HG02884 (cell line): Measurements from ENCODE around the gene ZDBF2.
A peak's percentile ranks its signal among the peaks of the same experiment; 100 is the strongest.
"Not testable (repeated sequence)": the region's sequence is repeated elsewhere in the genome, so short reads cannot be mapped to it uniquely, and the experiment has no call there.

ENCODE experiments used
- ATAC-seq: cut with Tn5 transposase; IDR thresholded peaks from one replicate; pipeline ENCODE4 v1.9.1; 2021; ENCODE audit warnings: mild to moderate bottlenecking, moderate library complexity; ENCODE audit not compliant: unreplicated experiment

ZDBF2 gene

DNA sequence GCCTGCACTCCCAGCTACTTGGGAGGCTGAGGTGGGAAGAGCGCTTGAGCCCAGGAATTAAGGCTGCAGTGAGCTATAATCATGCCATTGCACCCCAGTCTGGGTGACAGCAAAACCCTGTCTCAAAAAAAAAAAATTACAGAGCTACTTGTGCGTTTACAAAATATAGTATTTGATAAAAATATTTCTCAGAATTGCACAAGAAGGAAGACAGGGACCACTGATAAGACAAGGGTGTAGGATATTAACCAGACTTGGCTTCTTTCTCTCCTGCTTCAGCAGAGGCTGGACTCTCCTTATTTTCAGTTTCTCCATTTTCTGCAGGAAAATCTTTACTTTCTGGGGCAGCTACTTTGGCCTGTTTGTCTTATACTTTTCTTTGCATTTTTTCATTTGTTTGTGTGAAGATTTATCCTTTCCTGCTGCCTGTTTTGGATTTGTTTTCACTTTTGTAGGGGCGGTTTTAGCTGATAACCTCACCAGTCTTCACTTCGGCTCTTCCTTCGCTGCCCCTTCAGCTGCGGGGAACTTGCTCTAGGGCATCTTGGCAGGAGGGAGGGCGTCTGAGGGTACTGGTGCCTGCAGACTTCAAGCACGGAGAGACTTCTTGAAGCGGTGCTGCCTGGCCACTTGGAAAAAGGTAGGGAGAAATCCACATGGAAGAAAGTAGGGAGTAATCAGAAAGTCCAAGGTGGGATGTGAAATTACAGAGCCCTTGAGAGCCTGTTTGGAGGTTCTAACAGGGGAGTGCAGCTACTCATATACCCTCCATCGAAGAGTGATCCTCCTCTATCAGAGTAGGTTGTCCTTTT, 14.9 kb upstream of the ZDBF2 start:
- ATAC-seq: no peak

DNA sequence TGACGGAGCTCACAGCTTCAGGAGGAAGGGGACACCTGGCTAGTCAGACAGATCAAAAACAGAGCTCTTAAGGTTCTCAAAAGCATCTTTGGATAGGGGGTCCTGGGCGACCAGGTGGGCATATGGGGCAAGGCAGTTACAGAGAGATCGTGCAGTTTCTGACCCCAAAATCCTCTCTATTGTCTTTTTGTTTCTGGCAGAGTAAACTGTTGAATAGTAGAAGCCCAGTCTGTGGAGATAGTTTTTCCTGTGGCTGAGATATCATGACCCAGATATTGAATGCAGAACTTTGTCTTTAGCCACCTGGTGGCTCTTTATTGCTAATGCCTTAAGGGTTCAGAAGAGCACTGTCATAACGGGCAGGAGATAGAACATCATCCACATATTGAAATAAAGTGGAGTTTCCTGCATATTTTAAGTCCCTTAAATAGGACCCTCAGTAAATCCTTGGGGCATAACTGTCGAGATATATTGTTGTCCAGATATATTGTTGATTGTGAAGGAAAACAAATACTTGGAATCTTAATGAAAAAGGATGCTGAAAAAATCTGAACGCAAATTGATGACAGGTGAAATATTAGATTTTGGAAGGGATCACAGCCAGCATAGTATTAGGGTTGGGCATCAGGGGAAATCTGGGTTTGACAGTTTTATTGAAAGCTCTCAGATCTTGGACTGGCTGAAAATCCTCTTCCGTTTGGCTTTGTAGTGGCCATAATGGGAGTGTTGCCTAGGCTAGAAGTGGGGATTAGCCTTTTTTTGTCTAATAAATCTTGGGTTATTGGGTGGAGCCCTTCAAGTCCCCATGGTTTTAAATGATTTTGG, 14.1 kb upstream of the ZDBF2 start:
- ATAC-seq: peak; percentile 75

GRCh38 chr2:206263959-206264603, 10.4 kb upstream of the ZDBF2 start:
- ATAC-seq: no peak

DNA sequence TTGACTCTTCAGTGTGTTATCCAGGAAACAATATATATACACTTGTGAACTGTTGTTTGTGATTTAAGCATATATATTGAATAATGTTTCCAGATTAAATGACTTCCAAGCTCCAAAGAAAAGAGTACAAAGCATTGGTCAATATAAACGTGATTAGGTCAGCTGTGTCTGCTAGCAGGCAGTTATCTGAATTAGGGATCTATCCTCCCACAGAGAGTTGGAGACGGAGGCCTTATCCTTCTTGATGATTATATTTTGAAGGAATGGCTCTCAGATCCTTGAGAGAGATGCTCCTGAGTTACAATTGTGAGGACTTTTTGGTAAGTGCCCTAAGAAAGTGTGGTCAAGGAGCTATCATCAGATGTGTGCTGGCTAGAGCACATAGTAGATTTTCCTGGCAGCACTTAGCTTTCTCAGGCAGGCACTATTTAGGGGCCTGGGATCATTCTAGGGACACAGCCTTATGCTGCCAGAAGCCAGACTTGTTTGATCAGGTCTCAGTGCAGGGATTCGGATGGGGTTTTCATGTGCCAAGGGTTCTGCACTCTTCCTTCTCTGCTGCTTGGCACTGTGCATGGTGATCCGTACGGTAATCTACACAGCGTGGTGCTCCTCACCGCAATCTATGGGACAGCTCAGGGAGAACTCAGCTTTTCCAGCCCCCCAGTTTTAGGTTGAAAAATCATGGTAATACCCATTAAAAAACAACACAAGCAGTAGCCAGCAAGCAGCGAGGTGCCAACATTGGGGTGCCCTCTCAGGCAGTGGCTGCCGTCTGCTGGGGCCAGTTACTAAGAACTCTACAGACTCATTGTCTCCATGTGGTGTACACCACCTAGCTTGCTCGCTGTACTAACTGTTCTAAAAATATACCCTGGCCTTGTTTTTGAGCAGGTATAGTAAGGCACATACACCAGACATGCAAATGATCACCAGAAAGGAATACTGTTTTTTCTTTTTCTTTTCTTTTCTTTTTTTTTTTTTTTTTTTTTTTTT, 8.0 kb upstream of the ZDBF2 start:
- ATAC-seq: no peak

GRCh38 chr2:206267567-206267966, 6.9 kb upstream of the ZDBF2 start:
- no peak for ATAC-seq

GRCh38 chr2:206271065-206271464, 3.4 kb upstream of the ZDBF2 start:
- ATAC-seq: no peak

- no peak for ATAC-seq
Observed at GRCh38 chr2:206273905-206274304, 558 bp upstream of the ZDBF2 start.

GRCh38 chr2:206275312-206276055, 1.0 kb downstream of the ZDBF2 start:
- peak; percentile 26 for ATAC-seq

DNA sequence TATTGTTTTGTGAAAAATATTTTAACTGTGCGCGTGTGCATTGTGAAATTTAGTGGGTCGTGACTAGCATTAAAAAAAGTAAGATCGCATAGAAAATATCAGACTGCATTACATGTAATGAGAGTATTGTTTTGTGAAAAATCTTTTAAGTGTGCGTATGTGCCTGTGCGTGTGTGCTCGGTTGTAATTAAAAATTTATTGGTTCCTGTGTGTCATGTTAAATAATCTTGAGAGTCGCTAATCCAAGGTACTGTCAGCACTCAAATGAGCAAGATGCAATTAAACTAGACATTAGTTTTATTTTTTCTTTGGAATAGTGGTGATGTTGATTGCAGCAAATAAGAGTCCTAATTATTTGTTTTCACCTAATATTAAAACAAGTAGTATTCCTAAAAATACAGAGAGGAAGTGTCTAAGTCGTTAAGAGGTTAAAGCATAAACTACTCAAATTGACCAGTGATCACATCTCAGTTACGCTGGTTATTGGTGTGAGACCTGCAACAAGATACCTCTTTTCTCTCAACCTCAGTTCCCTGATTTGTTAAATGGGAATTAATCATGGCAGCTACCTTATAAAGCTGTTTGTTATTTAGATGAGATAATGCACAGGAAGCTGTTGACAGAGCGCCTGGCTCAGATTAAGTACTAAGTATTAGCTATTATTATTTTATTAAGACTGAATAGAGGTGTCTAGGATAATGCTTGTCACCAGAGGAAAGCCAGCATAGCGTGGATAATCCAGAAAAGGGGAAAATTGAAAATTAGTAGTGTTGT, 1.9 kb downstream of the ZDBF2 start:
- no peak for ATAC-seq

DNA sequence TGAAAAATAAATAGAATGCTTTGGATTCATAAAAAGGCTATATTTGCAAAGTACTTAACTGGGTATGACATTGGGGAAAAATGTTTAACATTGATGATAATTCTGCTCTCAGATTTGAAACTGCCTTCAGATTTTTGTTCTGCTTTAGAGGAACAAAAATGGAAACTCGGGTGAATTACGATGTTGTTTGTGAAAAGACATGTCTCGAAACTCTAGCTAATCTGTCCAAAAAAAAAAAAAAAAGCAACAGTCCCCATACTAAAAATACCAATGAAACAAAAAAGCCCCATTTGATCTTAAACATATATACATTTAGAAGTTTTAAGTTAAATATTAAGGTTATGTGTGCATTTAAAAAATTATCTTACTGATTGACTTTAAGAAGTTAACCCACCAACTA, 3.0 kb downstream of the ZDBF2 start:
- ATAC-seq: no peak

GRCh38 chr2:206282746-206283145, 8.3 kb downstream of the ZDBF2 start:
- no peak for ATAC-seq

GRCh38 chr2:206287197-206287596, 12.7 kb downstream of the ZDBF2 start:
- ATAC-seq: no peak

DNA sequence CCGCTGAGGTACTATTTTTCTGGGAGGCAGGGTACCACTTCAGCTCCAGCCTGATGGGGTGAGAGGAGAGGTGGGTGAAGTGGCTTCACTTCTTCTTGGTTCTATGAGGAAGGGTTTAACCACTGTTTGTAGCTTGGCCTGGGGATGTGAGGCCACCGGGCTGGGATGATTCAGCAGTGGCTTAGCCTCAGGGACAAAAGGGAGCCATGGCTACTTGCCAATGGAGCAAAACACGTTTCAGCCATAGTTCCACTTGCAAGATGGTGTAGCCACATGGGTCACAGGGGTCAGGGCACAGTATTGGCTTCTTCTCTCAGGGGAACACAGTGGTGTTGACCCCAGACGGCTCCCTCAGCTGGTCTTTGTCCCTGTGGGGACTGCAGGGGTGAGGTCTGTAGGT, 14.9 kb downstream of the ZDBF2 start:
- ATAC-seq: no peak

DNA sequence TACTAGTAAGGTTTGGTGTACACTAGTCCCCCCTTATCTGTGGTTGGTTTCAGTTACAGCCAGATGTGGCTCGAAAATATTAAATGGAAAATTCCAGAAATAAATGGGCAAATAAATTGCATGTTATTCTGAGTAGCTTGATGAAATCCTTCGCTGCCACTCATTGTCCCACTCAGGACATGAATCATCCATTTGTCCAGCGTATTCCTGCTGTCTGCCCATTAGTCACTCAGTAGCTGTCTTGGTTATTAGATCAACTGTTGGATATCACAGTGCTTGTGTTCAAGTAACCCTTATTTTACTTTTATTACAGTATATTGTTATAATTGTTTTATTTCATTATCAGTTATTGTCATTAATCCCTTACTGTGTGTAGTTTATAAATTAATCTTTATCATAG, 21.7 kb downstream of the ZDBF2 start:
- no peak for ATAC-seq

- ATAC-seq: not testable (repeated sequence)
Observed at GRCh38 chr2:206299608-206300007, 25.1 kb downstream of the ZDBF2 start.

DNA sequence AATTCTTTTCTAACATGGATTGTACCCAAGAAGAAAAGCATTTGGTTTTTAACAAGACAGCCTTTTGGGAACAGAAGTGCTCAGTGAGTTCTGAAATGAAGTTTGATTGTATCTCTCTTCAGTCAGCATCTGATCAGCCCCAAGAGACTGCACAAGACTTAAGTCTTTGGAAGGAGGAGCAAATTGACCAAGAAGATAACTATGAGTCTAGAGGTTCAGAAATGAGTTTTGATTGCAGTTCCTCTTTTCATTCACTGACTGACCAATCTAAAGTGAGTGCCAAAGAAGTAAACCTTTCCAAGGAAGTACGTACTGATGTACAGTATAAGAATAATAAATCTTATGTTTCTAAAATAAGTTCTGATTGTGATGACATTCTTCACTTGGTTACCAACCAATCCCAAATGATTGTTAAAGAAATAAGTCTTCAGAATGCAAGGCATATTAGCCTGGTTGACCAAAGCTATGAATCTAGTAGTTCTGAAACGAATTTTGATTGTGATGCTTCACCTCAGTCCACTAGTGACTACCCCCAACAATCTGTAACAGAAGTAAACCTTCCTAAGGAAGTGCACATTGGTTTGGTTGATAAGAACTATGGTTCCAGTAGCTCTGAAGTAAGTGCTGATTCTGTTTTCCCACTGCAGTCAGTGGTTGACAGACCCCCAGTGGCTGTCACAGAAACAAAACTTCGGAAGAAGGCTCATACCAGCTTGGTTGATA, 31.2 kb downstream of the ZDBF2 start:
- ATAC-seq: peak; percentile 86

- no peak for ATAC-seq
Observed at GRCh38 chr2:206311026-206311425, 36.6 kb downstream of the ZDBF2 start.

GRCh38 chr2:206316141-206316540, 41.7 kb downstream of the ZDBF2 start:
- no peak for ATAC-seq
